ENCODE measurements around the gene WASF3.

Gene WASF3

DNA sequence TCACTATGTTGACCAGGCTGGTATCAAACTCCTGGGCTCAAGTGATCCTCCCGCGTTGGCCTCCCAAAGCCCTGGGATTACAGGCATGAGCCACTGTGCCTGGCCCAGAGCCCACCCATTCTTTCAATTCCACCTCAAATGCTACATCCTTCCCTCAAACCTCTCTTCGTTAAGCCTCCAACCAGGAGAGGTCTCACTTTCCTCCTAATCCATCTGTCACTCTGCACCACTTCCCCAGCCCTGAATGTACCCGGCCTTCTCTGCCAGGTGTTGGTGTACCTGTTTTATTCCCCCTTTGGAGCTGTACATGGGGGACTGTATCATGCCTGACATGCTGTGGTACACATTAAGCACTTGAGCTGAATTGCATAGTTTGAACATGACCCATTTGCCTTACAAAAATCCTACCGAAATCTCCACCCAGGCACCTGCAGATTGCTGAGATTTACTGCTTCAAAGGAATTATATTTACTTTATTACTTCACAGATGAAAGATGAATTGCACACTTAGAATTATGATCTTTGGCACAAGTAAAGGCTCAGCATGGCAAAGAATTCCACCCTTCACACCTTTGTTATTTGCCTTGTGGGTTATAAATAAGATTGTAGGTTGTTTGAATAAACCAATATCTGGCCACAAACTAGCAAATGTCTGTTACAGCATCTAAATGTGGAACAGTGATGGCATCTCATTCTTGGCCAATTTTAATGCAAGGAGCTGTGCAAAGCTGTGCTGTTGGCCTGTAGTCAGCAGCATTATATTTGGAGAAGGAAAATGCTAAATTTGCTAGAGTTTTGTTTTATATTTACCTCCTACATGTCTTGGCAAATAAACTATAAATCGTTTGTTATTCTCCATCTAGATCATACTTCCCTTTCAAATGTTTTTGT lies 15.6 kb upstream of the WASF3 start:
- no peak for DNase-seq (ENCODE audit: low read depth in 1 of 2, low spot score in 1 of 2)

GRCh38 chr13:26544707-26545106 lies 12.8 kb upstream of the WASF3 start:
- no peak for DNase-seq (ENCODE audit: low read depth in 1 of 2, low spot score in 1 of 2)

GRCh38 chr13:26548205-26548765 lies 9.2 kb upstream of the WASF3 start:
- no peak for DNase-seq (ENCODE audit: low read depth in 1 of 2, low spot score in 1 of 2)

DNA sequence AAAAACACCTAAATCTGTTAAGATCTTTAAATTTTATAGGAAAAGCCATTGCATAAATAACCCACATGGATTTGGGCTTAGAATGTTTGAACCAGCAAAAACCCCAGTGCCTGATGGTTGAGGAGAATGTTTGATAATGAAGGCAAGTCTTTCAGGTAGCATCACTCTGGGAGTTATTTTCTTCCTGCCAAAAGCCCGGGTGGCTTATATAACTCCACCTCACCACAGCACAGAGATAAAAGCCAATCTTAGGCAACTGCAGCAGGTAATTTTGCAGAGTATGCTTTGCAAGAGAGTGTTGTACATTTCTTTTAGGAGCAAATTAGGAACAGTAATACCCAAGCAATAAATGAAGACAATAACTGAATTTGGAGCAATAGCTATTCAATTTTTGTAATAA lies 7.8 kb upstream of the WASF3 start:
- no peak for DNase-seq (ENCODE audit: low read depth in 1 of 2, low spot score in 1 of 2)

- no peak for DNase-seq (ENCODE audit: low read depth in 1 of 2, low spot score in 1 of 2)
Measured at GRCh38 chr13:26551255-26551860, 6.1 kb upstream of the WASF3 start.

DNA sequence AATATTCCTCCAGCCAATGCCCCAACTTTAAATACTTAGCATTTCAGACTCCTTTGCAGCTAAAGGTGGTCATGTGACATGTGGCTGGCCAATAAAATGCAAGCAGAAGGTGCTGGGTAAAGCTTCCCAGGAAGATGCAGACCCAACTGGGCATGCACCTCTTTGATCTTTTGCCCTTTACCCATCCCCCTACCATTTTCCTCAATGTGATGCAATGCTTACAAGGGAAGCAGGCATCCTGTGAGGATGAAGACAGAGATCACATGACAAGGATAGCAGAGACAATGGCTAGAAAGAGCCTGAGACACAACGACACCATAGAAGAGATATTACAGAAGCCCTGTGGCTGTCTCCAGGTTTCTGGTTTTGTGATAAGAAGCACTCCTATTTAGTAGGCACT lies 2.1 kb upstream of the WASF3 start:
- no peak for DNase-seq (ENCODE audit: low read depth in 1 of 2, low spot score in 1 of 2)

- DNase-seq (ENCODE audit: low read depth in 1 of 2, low spot score in 1 of 2): no peak
Measured at GRCh38 chr13:26557051-26557392, 461 bp upstream of the WASF3 start.

DNA sequence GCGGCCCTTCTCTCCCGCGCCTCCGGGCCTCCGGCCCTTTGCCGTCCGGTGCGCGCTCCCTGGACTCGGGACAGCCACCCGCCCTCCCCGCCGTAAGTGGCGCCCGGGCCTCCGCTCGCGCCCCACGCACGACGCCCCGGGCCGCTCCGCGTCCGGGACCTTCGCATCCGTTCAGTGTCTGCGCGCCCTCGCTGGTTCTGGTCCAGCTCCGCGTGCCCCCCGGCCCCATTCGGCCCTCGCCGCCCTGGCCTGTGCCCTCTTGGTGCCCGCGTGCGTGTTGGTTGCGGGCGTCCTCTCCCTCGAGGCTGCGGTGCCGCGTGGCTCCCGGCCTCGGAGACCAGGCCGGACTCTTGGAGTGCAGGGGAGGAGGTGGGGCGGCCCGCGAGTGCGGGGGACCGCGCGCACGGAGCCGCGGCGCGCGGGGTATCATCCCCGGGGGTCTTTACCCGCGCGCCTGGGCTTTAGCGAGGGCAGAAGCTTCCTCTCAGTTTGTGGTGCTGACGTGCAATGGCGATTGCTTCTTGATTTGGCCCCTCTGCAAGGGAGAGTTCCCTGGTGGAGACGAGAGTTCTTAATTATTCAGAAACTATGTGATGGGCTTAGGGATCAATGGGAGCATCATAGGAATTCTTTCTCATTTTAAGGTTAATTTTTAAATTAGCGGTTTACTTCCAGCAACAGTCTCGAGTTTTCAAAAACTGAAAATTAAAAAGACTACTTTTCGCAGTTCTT lies 757 bp downstream of the WASF3 start:
- DNase-seq (ENCODE audit: low read depth in 1 of 2, low spot score in 1 of 2): no peak

GRCh38 chr13:26558987-26559386 lies 1.5 kb downstream of the WASF3 start:
- no peak for DNase-seq (ENCODE audit: low read depth in 1 of 2, low spot score in 1 of 2)

GRCh38 chr13:26560456-26560855 lies 3.0 kb downstream of the WASF3 start:
- no peak for DNase-seq (ENCODE audit: low read depth in 1 of 2, low spot score in 1 of 2)

DNA sequence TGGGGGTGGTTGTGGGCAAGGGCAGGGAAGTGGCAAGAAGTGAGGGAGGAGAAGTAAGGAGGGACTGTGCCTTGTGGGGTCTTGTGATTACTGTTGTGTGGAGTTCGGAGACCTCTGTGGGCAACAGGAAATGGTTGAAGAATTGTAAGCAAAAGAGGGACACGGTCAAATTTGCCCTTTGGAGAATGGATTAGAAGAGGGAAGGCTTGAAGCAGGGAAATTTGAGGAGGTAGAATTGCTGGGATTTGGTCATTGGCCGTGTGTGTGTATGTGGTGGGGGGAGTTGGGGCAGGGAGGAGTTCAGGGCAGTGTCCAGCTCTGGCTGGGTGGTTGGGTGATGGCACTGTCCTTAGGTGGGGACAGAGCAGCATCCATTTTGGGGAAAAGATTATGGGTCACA lies 3.6 kb downstream of the WASF3 start:
- no peak for DNase-seq (ENCODE audit: low read depth in 1 of 2, low spot score in 1 of 2)

- DNase-seq (ENCODE audit: low read depth in 1 of 2, low spot score in 1 of 2): no peak
Measured at GRCh38 chr13:26561651-26562511, 4.4 kb downstream of the WASF3 start.

DNA sequence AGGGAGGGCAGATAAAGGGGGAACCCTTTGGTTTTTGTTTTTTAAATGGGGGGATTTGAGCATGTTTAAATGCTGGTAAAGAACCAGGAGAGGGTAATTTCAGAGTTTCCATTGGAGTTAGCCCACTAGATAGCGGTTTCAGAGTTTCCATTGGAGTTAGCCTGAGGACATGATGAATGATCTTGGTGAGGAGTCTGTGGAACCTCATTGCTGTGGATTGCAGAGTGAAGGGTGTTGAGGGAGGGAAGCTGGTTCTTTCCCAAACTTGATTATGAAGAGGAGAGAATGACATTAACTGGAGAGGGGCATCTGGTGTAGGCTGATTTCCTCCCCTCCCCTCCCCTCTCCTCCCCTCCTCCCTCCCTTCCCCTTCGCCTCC lies 5.0 kb downstream of the WASF3 start:
- DNase-seq (ENCODE audit: low read depth in 1 of 2, low spot score in 1 of 2): no peak

DNA sequence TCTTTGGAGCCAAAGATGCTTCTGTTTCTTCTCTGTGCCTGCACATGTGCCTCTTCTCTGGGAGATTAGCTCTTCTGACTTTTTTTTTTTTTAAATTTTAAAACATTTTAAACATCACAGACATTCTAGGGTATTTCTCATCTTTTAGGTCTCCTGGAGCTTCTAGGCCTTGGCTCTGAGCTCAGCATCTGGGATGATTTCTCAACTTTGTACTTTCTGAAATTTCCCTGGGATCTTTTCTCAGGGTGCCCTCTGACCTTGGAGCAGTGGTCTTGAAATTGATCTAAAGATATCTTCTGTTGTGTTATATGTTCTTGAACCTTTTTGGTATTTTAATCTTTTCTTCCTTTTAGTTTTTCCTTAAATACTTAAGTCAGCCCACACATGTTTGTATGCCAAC lies 6.2 kb downstream of the WASF3 start:
- no peak for DNase-seq (ENCODE audit: low read depth in 1 of 2, low spot score in 1 of 2)

- no peak for DNase-seq (ENCODE audit: low read depth in 1 of 2, low spot score in 1 of 2)
Measured at GRCh38 chr13:26568132-26568815, 10.8 kb downstream of the WASF3 start.

- no peak for DNase-seq (ENCODE audit: low read depth in 1 of 2, low spot score in 1 of 2)
Measured at GRCh38 chr13:26571518-26571917, 14.0 kb downstream of the WASF3 start.

DNA sequence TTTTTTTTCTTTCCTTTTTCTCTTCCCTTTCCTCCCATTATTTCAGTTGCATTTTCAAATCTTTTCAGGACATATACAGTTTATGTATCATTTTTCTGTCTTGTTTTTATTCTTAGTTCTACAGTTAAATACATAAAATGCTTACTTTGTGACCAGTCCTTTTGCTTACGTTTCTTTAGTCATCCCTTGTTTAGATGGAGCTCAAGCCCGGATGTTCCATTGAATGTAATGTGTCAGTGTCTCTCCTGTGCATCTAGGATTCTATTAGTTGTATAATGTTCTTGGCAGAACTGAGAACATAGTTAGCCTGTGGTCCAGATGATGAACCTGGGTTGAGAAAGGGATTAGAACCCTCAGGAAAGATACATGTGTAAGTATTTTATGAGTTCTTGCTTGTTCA lies 17.8 kb downstream of the WASF3 start:
- DNase-seq (ENCODE audit: low read depth in 1 of 2, low spot score in 1 of 2): no peak

GRCh38 chr13:26579580-26579979 lies 22.1 kb downstream of the WASF3 start:
- no peak for DNase-seq (ENCODE audit: low read depth in 1 of 2, low spot score in 1 of 2)

DNA sequence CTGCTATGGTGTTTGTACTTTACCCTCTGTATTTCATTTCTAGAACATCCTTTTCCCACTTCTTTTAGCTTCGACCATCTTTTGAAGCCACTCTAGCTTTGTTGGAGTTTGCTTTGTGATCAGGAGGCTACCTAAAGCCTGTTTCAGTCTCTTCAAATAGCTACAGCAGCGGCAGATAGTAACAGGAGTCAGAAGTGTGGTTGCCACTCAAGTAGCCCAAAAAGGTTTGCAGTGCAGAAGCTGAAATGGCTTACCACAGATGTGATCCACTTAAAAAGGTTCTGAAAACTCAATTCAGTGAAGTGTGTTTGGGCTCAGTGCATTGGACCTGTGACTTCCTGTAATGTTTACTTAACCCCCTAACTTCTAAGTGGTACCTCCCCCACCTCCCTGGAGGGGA lies 26.2 kb downstream of the WASF3 start:
- DNase-seq (ENCODE audit: low read depth in 1 of 2, low spot score in 1 of 2): no peak

DNA sequence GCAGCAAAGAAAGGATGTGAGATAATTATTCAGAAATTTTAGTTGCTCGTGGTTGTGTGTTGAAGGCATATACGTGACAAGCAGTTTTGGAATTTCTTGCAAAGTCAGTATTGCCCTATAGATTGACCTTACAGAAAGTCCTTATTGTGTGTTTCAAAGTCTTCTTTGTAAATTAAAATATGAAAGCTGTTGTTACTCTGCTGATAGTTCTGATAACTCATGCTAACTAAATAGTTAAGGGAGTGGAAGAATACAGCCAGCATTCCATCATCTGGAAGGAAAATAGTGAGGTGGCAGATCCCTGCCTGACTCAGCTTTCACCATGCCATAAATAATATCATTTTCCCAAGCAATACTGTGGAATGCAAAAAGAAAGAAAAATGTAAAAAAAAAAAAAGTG lies 27.2 kb downstream of the WASF3 start:
- no peak for DNase-seq (ENCODE audit: low read depth in 1 of 2, low spot score in 1 of 2)
